PFSK-1 (cell line): ENCODE data around the gene TMEM14C.

Experiments
- FOXP2 ChIP-seq: optimal IDR thresholded peaks from 2 replicates; pipeline ENCODE3; 2011; ENCODE audit warnings: borderline replicate concordance, control low read depth, inconsistent platforms; ENCODE audit not compliant: insufficient read depth; ENCODE audit errors: extremely low read length, extremely low read depth
- POLR2AphosphoS5 ChIP-seq: IDR thresholded peaks from 2 replicates; pipeline ENCODE4 v1.6.1; 2012; ENCODE audit warnings: low read depth, mild to moderate bottlenecking, control low read depth, low read length, moderate library complexity
- REST ChIP-seq, 2 experiments: IDR thresholded peaks; 2 replicates each; pipeline versions ENCODE4 v1.6.1 to v1.8.0; 2011 to 2012; ENCODE audit warnings: low read depth in 2 of 2, low read length in 2 of 2, control low read depth in 1 of 2, inconsistent platforms in 1 of 2, mild to moderate bottlenecking in 1 of 2, moderate library complexity in 1 of 2; ENCODE audit not compliant: insufficient read depth in 1 of 2
- SIN3A ChIP-seq: IDR thresholded peaks from 2 replicates; pipeline ENCODE4 v1.6.1; 2012; ENCODE audit warnings: mild to moderate bottlenecking, low read length, moderate library complexity, borderline replicate concordance; ENCODE audit not compliant: insufficient read depth
- TAF1 ChIP-seq: IDR thresholded peaks from 2 replicates; pipeline ENCODE4 v1.6.1; 2012; ENCODE audit warnings: low read length, control low read depth, borderline replicate concordance; ENCODE audit not compliant: insufficient read depth

TMEM14C gene

GRCh38 chr6:10720960-10721849, 1.7 kb upstream of the TMEM14C start:
- peak; percentile 64; the same call in 1 of the 2 replicates for TF ChIP-seq POLR2AphosphoS5

DNA sequence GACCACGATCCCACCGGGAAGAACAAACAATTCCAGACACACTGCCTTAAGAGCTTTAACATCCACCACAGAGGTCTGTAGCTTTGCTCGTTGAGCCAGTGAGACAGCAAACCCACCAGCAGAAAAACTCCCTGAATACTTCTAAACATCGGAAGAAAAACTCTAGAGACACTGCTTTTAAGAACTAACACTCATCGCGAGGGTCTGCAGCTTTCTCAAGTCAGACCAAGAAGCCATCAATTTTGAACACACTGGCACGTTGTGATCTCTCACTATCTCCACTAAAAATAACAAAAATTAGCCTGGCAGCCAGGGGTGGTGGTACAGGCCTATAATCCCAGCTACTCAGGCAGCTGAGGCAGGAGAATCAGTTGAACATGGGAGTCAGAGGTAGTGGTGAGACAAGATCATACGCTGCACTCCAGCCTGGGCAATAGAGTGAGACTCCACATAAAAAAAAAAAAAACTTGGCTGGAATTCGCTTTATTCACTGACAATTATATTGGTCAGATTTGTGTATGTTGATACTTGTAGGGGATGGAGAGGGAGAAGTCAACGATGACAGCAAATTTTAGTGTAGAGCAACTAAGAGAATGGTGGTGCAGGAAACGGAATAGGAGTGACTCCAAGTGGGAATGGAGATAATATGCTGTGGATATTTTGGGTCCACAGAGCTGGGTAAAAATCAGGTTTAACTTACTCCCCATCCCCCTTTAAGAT, 860 bp upstream of the TMEM14C start:
- no peak for TF ChIP-seq POLR2AphosphoS5
- TF ChIP-seq TAF1 = no peak
- TF ChIP-seq FOXP2 = no peak
- TF ChIP-seq SIN3A = no peak
- TF ChIP-seq REST (IDR thresholded peaks at IDR 0.05; ENCODE audit: insufficient read depth in 1 of 2, low read depth in 2 of 2, low read length in 2 of 2) = no peak

- TF ChIP-seq TAF1 (no peak), FOXP2 (no peak), SIN3A (no peak), REST (IDR thresholded peaks at IDR 0.05; ENCODE audit: insufficient read depth in 1 of 2, low read depth in 2 of 2, low read length in 2 of 2) (no peak), POLR2AphosphoS5 (no peak)
These were observed 375 bp upstream of the TMEM14C start for GRCh38 chr6:10722570-10722819.

- no peak for TF ChIP-seq TAF1
- TF ChIP-seq SIN3A = no peak
- no peak for TF ChIP-seq POLR2AphosphoS5
- no peak for TF ChIP-seq REST (IDR thresholded peaks at IDR 0.05; ENCODE audit: insufficient read depth in 1 of 2, low read depth in 2 of 2, low read length in 2 of 2)
- TF ChIP-seq FOXP2 = no peak
These were observed 654 bp downstream of the TMEM14C start for GRCh38 chr6:10723567-10723881.

DNA sequence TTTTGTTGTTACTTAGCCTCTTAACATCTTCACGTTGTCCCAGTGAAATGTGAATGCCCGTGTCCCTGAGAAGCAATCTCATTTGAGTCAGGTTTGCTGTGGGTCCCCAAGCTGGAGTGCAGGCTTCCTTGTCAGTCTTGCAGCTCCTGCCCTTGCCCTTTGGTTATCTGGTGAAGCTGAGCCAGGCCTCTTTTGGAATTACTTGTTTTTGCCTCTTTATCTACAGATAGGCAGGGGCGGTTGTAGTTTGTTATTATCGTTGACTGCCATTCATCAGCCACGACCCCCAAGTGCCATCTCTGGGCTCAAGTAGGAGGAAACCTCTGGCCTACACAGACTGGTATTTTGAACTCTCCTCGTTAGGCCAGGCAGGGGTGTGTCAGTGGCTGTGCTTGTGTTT, 2.2 kb downstream of the TMEM14C start:
- TF ChIP-seq POLR2AphosphoS5 = no peak
- no peak for TF ChIP-seq REST (IDR thresholded peaks at IDR 0.05; ENCODE audit: insufficient read depth in 1 of 2, low read depth in 2 of 2, low read length in 2 of 2)
- no peak for TF ChIP-seq SIN3A
- TF ChIP-seq FOXP2 = no peak
- no peak for TF ChIP-seq TAF1
